NCI-H2196 treated with DMSO at 0.1 percent for 48 hours (cell line): ENCODE measurements around the gene UBFD1.
"Not testable (repeated sequence)": the region's sequence is repeated elsewhere in the genome, so short reads cannot be mapped to it uniquely, and the experiment has no call there.

Source experiments
- DNase-seq: peaks from one replicate; lab custom pipeline; 2025; ENCODE audit not compliant: unreplicated experiment; lab: John Stamatoyannopoulos, UW

Gene UBFD1

GRCh38 chr16:23556881-23557778, at the start of gene UBFD1, which contains the start of gene EARS2:
Gene UBFD1 (plus strand): TSS chr16:23557727. CDS start chr16:23557743, 16 bp downstream.
Gene EARS2 (minus strand): TSS chr16:23557350. CDS start chr16:23557343, 7 bp downstream.
- peak; percentile 99 for DNase-seq

GRCh38 chr16:23508589-23509440, 48.7 kb upstream of the UBFD1 start:
- no peak for DNase-seq

DNA sequence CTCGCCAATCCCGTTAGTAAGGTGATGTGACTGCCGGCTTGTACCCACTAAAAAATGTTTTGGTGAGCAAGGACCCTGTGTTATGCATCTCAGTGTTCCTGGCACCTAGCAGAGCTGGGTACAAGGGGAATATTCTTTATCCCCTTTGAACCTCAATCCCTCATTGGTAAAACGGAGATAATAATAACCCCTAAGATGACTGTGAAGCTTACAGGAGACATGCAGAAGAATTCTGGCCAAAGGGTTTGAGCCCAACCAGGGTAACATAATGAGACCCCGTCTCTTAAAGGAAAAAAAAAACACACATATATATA, 48.1 kb upstream of the UBFD1 start:
- DNase-seq = no peak

GRCh38 chr16:23509782-23510163, 47.8 kb upstream of the UBFD1 start:
- DNase-seq = no peak

GRCh38 chr16:23510164-23510914, 47.2 kb upstream of the UBFD1 start, which contains the start of gene GGA2:
Gene GGA2 (minus strand): TSS chr16:23510494. CDS start chr16:23510411, 83 bp downstream.
- peak; percentile 80 for DNase-seq

DNA sequence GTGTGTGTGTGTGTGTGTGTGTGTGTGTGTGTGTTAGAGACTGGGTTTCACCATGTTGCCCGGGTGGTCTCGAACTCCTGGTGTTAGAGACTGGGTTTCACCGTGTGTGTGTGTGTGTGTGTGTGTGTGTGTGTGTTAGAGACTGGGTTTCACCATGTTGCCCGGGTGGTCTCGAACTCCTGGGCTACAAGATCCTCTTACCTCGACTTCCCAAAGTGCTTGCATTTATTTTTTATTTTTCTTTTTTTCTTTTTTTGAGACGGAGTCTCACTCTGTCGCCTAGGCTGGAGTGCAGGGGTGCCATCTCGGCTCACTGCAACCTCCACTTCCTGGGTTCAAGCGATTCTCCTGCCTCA, 46.6 kb upstream of the UBFD1 start:
- not testable (repeated sequence) for DNase-seq

GRCh38 chr16:23511731-23512130, 45.8 kb upstream of the UBFD1 start:
- DNase-seq = no peak

- DNase-seq = no peak
These were observed 45.3 kb upstream of the UBFD1 start for GRCh38 chr16:23512168-23512695.

GRCh38 chr16:23514381-23515152, 43.0 kb upstream of the UBFD1 start:
- no peak for DNase-seq

- no peak for DNase-seq
These were observed 41.6 kb upstream of the UBFD1 start for GRCh38 chr16:23515881-23516280.

DNA sequence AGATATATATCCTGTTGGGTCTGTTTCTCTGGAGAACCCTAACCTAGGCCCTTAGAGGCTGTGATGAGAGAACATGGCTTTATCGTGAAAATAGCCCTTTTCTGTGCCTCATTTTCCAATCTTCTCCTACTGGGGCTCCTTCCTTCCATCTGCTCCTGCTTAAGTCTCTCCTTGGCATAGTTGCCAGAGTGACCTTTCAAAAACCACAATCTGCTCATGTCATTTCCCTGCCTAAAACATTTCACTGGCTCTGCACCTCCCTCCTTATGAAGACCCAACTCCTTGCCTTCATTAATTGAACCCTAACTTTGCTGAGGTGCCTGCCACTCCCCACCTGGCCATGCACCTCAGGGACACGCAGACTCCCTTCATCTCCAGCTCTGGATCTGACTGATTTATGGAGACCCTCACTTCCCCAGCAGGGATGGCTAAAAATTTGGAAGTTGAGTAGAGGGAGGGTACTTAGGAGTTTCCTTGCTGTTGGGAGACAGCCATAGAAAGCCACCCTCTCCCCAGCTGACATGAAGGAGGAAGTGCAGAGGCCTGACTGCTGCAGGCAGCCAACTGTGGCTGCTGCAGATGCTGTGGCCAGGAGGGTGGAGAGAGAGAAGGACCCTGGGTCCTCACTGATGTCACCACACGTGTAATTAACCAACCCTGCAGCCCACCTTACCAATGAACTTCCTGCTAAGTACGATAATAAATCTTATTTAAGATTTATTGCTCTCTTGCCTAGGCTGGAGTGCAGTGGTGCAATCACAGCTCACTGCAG, 41.0 kb upstream of the UBFD1 start:
- no peak for DNase-seq

DNA sequence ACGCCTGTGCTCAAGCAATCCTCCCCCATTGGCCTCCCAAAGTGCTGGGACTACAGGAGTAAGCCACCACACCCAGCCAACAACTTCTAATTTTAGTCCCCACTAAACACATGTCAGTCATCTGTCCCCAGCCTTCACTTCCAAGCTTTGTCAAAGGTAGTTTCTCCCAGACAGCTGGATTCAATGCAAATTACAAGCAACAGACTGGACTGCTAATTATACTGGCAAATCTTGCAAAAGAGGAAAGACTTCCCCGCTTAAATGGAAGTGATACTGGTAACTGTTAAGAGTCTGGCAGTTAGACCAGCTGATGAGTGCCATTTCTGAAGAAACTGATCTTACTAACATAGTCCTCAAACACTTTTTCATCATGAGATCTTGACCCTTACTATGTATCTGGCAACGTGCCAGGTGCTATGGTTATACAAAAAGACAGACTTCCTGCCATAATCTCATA, 39.1 kb upstream of the UBFD1 start:
- DNase-seq = no peak

DNA sequence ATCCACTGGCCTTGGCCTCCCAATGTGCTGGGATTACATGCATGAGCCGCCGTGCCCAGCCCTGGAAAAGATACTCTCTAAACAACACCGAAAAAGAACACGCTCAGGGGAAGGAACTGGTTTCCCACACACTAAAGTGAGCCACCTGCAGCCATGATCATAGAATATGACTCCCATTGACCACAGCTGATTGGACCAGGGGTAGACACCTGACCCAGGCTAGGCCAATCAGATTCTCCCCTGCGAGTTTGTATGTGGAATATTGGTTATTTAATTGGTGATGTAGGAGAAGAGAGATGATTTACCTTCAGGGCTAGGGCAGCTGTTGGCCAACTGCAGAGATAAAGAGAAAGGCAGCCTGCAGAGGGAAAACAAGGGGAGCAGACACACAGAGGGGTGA, 38.2 kb upstream of the UBFD1 start:
- DNase-seq = no peak

DNA sequence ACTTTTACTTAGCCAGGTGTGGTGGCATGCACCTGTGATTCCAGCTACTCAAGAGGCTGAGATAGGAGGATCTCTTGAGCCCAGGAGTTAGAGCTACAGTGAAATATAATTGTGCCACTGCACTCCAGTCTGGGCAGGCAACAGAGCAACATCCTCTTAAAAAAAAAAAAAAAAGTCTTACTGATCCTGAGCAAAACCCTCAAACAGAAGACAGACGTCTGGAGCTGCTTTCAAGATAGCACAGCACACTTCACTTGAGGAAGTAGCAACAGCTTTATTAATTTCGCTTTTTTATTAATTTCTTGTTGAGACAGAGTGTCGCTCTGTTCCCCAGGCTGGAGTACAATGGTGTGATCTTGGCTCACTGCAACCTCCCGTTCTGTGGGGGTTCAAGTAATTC, 37.0 kb upstream of the UBFD1 start:
- DNase-seq = no peak

DNA sequence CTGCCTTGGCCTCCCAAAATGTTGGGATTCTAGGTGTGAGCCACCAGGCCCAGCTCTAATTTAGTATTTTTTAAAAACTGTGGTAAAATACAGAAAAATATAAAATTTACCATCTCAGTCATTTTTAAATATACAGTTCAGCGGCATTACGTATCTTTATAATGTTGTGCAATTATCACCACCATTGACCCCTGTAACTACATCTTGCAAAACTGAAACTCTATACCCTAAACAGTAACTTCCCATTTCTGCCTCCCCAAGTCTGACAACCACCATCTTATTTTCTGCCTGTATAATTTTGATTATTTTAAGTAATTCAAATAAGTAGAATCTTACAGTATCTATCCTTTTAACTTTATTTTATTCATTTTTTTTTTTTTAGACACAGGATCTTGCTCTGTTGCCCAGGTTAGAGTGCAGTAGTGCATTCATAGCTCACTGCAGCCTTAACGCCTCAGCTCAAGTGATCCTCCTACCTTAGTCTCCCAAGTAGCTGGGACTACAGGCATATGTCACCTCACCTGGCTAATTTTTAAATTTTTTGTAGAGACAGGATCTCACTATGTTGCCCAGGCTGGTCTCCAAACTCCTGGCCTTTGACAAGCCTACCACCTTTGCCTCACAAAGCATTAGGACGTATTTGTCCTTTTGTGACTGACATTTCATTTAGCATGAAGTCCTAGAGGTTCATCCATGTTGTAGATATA, 36.3 kb upstream of the UBFD1 start:
- no peak for DNase-seq

- no peak for DNase-seq
These were observed 35.6 kb upstream of the UBFD1 start for GRCh38 chr16:23521965-23522364.

- DNase-seq = no peak
These were observed 34.2 kb upstream of the UBFD1 start for GRCh38 chr16:23523321-23523720.

DNA sequence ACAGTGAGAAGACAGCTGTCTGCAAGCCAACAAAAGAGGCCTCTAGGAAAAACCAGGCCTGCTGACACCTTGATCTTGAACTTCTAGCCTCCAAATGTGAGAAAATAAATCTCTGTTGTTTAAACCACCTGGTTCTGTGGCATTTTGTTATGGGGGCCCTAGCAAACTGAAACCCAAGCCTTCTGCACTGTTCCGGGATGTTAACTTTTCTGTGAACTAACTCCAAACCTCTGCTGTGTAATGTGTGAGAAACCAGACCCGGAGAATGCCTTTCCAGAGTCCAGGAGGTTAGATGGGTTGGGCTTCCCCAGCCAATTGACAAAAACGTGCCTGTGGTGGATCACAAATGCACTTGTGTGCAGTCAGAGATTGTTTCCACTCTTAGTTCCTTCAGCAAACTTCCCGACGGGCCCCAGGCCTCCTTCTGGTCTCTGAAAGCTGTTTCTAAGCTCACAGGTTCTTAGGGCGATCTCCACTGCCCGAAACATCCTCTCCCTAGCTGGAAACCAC, 33.6 kb upstream of the UBFD1 start:
- DNase-seq = no peak

- DNase-seq = no peak
These were observed 32.6 kb upstream of the UBFD1 start for GRCh38 chr16:23524886-23525285.
